ENCODE data around the gene PRKCZ. TPM values are rescaled to one million over a fixed set of nuclear protein-coding genes. Genes with fewer than 3 reads are reported as not detected.

PRKCZ gene
- total RNA-seq, 4 donors from 2014 or later = 0.49 to 1.9 (median 1.1) TPM; not detected in 1

GRCh38 chr1:2074944-2075740, 24.9 kb downstream of the PRKCZ start:
- TF ChIP-seq CTCF (IDR thresholded peaks at IDR 0.05; ENCODE audit: low read depth) = no peak

GRCh38 chr1:2076826-2077225, 26.6 kb downstream of the PRKCZ start:
- no peak for TF ChIP-seq CTCF (IDR thresholded peaks at IDR 0.05; ENCODE audit: low read depth)

GRCh38 chr1:2078170-2078569, 28.0 kb downstream of the PRKCZ start:
- TF ChIP-seq CTCF (IDR thresholded peaks at IDR 0.05; ENCODE audit: low read depth) = no peak

GRCh38 chr1:2079396-2080085, 29.3 kb downstream of the PRKCZ start:
- TF ChIP-seq CTCF (IDR thresholded peaks at IDR 0.05; ENCODE audit: low read depth) = no peak

GRCh38 chr1:2080140-2080539, 29.9 kb downstream of the PRKCZ start:
- no peak for TF ChIP-seq CTCF (IDR thresholded peaks at IDR 0.05; ENCODE audit: low read depth)

- TF ChIP-seq CTCF (IDR thresholded peaks at IDR 0.05; ENCODE audit: low read depth) = no peak
Measured at GRCh38 chr1:2080884-2081283, 30.7 kb downstream of the PRKCZ start.

- no peak for TF ChIP-seq CTCF (IDR thresholded peaks at IDR 0.05; ENCODE audit: low read depth)
Measured at GRCh38 chr1:2081326-2081885, 31.2 kb downstream of the PRKCZ start.

Measured in subcutaneous adipose tissue (tissue), 4 donors.